HepG2 (cell line): Measurements from ENCODE around the gene ARFGAP1. TPM values are rescaled to one million over a fixed set of nuclear protein-coding genes. Genes with fewer than 3 reads are reported as not detected.

Experiments
- AKAP8 ChIP-seq: sonication (generic); formaldehyde crosslinking; IDR thresholded peaks from 2 replicates; pipeline ENCODE4 v1.5.1; 2020; ENCODE audit warnings: mild to moderate bottlenecking, missing genetic modification reagents
- DRAP1 ChIP-seq: IDR thresholded peaks from 2 replicates; pipeline ENCODE4 v1.6.1; 2016; ENCODE audit warnings: missing genetic modification reagents, missing compliant biosample characterization
- FOXA3 ChIP-seq: IDR thresholded peaks from 2 replicates; pipeline ENCODE4 v1.6.1; 2016; ENCODE audit warnings: missing genetic modification reagents, missing compliant biosample characterization
- HES4 ChIP-seq: sonication (generic); formaldehyde crosslinking; IDR thresholded peaks from 2 replicates; pipeline ENCODE4 v1.9.0; 2021; ENCODE audit warnings: mild to moderate bottlenecking, missing genetic modification reagents, borderline replicate concordance
- HNF4G ChIP-seq, 2 experiments: sonication (generic) in 1 of 2; formaldehyde crosslinking in 1 of 2; IDR thresholded peaks; 2 replicates each; pipeline versions ENCODE4 v1.4.0 to v1.6.1; 2011 to 2020; ENCODE audit warnings: borderline replicate concordance in 2 of 2, low read depth in 2 of 2, mild to moderate bottlenecking in 2 of 2, low read length in 1 of 2, missing genetic modification reagents in 1 of 2, moderate library complexity in 1 of 2
- HOXA7 ChIP-seq: sonication (generic); formaldehyde crosslinking; IDR thresholded peaks from 2 replicates; pipeline ENCODE4 v1.8.1; 2022; ENCODE audit warnings: mild to moderate bottlenecking, missing genetic modification reagents, moderate library complexity
- KLF15 ChIP-seq: sonication (generic); formaldehyde crosslinking; IDR thresholded peaks from 2 replicates; pipeline ENCODE4 v1.8.1; 2023; ENCODE audit warnings: borderline replicate concordance, mild to moderate bottlenecking, inconsistent platforms, missing genetic modification reagents, mixed read lengths
- NFIB ChIP-seq: sonication (generic); formaldehyde crosslinking; IDR thresholded peaks from 2 replicates; pipeline ENCODE4 v1.9.0; 2021; ENCODE audit warnings: missing genetic modification reagents, mild to moderate bottlenecking, borderline replicate concordance
- PHF5A ChIP-seq: IDR thresholded peaks from one replicate; pipeline ENCODE4 v1.6.1; 2018; ENCODE audit warnings: low read depth, missing genetic modification reagents; ENCODE audit not compliant: unreplicated experiment
- RFX5 ChIP-seq: IDR thresholded peaks from 2 replicates; pipeline ENCODE4 v1.6.1; 2011; ENCODE audit warnings: low read depth, low read length, improper control_type of control experiment
- SNRNP70 ChIP-seq: fragments of 200-400 bp; formaldehyde crosslinking; IDR thresholded peaks from 2 replicates; pipeline ENCODE4 v1.6.1; 2017; ENCODE audit warnings: mild to moderate bottlenecking, low read depth, low read length, moderate library complexity
- TCF7 ChIP-seq: sonication (generic); IDR thresholded peaks from 2 replicates; pipeline ENCODE4 v1.6.1; 2016; ENCODE audit warnings: antibody characterized with exemption, low read depth
- UBTF ChIP-seq: sonication (generic); formaldehyde crosslinking; IDR thresholded peaks from 2 replicates; pipeline ENCODE4 v1.4.0; 2020; ENCODE audit warnings: mild to moderate bottlenecking, missing genetic modification reagents
- ZBTB1 ChIP-seq: sonication (generic); formaldehyde crosslinking; IDR thresholded peaks from 2 replicates; pipeline ENCODE4 v1.4.0; 2020; ENCODE audit warnings: missing genetic modification reagents, borderline replicate concordance
- ZNF256 ChIP-seq: sonication (generic); formaldehyde crosslinking; conservative IDR thresholded peaks from 2 replicates; pipeline ENCODE4 v1.4.0; 2020; ENCODE audit warnings: missing genetic modification reagents
- ZNF484 ChIP-seq: sonication (generic); formaldehyde crosslinking; IDR thresholded peaks from 2 replicates; pipeline ENCODE4 v1.5.1; 2020; ENCODE audit warnings: mild to moderate bottlenecking, low read depth, missing genetic modification reagents, borderline replicate concordance
- ZNF839 ChIP-seq: sonication (generic); formaldehyde crosslinking; IDR thresholded peaks from 2 replicates; pipeline ENCODE4 v1.4.0; 2020; ENCODE audit warnings: missing genetic modification reagents, mild to moderate bottlenecking, borderline replicate concordance
- ZNF850 ChIP-seq: sonication (generic); formaldehyde crosslinking; conservative IDR thresholded peaks from 2 replicates; pipeline ENCODE4 v1.9.0; 2021; ENCODE audit warnings: mild to moderate bottlenecking, missing genetic modification reagents
- polyA plus RNA-seq, 8 experiments: library from polyadenylated mRNA; depleted of rRNA in 3 of 8; stranded (reverse) in 7 of 8; unstranded in 1 of 8; fragments of >200 nt; fragmentation: Illumina TruSeq in 4 of 8; extraction: Trizol in 4 of 8; gene quantifications; 2 replicates each; pipeline versions ENCODE4 v1.2.1 to v1.2.3, GENCODE V29; 2011 to 2016; ENCODE audit warnings: low read depth in 4 of 8, missing spikeins in 1 of 8, mixed read lengths in 1 of 8; ENCODE audit not compliant: insufficient read depth in 1 of 8
- total RNA-seq, 5 experiments: library from RNA; depleted of rRNA; stranded (reverse); fragments of >200 nt; fragmentation: Illumina TruSeq; extraction: Trizol; gene quantifications; 2 replicates each; pipeline ENCODE4 v1.2.3, GENCODE V29; 2016; ENCODE audit warnings: low read depth in 1 of 5
- TF ChIP-seq, protein P1 (sequence below): sonication (generic); formaldehyde crosslinking; IDR thresholded peaks from 2 replicates; pipeline ENCODE4 v1.5.1; 2020; ENCODE audit warnings: mild to moderate bottlenecking, missing genetic modification reagents, moderate library complexity
- TF ChIP-seq, protein P2 (sequence below): sonication (generic); formaldehyde crosslinking; IDR thresholded peaks from 2 replicates; pipeline ENCODE4 v1.8.0; 2022; ENCODE audit warnings: low read depth, missing genetic modification reagents

Gene ARFGAP1
- total and polyA plus RNA-seq, 2 of the 13 experiments (the other 11 are each of a cell fraction or from before 2014, with no cell fraction given): 132 TPM

DNA sequence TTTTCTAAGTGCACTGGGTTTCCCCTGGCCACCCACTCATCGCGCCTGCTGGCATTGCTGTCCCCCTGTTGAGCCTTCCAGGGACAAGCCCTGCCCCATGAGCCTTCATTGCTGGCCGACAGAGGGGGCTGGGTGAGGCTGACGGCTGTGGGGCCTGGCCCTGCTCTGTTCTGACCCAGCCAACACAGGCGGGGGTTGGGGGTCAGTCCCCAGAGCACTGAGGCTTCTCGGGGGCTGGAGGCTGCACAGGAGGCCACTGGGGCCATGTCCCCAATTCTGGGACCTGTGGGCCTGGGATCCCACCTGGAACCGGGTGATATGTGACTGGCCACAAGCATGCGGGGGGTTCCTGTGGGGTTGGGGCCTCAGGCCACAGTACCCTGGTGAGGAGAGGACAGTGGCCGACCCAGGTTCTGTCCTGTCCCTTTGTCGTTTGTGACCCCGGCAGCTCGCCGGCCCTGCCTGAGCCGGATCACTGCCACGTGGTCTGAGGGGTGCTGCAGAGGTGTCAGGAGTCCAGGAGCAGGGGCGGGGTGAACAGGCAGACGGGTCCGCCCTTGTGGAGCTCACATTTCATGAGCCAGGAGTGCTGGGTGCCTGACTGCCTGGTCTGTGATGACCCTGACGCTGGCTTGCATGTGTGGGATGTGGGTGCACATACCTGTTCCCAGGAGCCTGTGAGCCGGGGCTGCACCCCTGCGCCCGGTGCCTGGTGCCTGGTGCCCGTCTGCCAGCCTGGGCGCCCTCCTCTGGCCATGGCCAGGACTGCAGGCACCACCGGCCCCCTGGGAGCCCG lies 18.3 kb downstream of the ARFGAP1 start (continued):
- TF ChIP-seq, protein P1, sequence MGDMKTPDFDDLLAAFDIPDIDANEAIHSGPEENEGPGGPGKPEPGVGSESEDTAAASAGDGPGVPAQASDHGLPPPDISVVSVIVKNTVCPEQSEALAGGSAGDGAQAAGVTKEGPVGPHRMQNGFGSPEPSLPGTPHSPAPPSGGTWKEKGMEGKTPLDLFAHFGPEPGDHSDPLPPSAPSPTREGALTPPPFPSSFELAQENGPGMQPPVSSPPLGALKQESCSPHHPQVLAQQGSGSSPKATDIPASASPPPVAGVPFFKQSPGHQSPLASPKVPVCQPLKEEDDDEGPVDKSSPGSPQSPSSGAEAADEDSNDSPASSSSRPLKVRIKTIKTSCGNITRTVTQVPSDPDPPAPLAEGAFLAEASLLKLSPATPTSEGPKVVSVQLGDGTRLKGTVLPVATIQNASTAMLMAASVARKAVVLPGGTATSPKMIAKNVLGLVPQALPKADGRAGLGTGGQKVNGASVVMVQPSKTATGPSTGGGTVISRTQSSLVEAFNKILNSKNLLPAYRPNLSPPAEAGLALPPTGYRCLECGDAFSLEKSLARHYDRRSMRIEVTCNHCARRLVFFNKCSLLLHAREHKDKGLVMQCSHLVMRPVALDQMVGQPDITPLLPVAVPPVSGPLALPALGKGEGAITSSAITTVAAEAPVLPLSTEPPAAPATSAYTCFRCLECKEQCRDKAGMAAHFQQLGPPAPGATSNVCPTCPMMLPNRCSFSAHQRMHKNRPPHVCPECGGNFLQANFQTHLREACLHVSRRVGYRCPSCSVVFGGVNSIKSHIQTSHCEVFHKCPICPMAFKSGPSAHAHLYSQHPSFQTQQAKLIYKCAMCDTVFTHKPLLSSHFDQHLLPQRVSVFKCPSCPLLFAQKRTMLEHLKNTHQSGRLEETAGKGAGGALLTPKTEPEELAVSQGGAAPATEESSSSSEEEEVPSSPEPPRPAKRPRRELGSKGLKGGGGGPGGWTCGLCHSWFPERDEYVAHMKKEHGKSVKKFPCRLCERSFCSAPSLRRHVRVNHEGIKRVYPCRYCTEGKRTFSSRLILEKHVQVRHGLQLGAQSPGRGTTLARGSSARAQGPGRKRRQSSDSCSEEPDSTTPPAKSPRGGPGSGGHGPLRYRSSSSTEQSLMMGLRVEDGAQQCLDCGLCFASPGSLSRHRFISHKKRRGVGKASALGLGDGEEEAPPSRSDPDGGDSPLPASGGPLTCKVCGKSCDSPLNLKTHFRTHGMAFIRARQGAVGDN: peak; percentile 88
- TF ChIP-seq SNRNP70 (no peak), HES4 (peak; percentile 57; the same call in 1 of the 2 replicates), KLF15 (peak; percentile 66; the same call in 1 of the 2 replicates), ZNF839 (CRISPR knock-in tag) (peak; percentile 87), TCF7 (no peak), HNF4G (IDR thresholded peaks at IDR 0.05; ENCODE audit: borderline replicate concordance, low read depth, low read length) (no peak), HNF4G (CRISPR knock-in tag; IDR thresholded peaks at IDR 0.05; ENCODE audit: borderline replicate concordance, low read depth) (0 out of 2 replicates have a peak, but pooled peaks have one; percentile 49), RFX5 (no peak), NFIB (CRISPR knock-in tag) (no peak), ZNF484 (CRISPR knock-in tag) (no peak), HOXA7 (CRISPR knock-in tag) (0 out of 2 replicates have a peak, but pooled peaks have one; percentile 55), ZBTB1 (CRISPR knock-in tag) (no peak), ZNF850 (CRISPR knock-in tag) (no peak), UBTF (CRISPR knock-in tag) (peak; percentile 40), PHF5A (CRISPR knock-in tag) (peak; percentile 15), AKAP8 (CRISPR knock-in tag) (no peak; the same call in 1 of the 2 replicates), FOXA3 (no peak; the same call in 1 of the 2 replicates), DRAP1 (no peak), ZNF256 (peak; percentile 80; the same call in 1 of the 2 replicates)
- TF ChIP-seq, protein P2, sequence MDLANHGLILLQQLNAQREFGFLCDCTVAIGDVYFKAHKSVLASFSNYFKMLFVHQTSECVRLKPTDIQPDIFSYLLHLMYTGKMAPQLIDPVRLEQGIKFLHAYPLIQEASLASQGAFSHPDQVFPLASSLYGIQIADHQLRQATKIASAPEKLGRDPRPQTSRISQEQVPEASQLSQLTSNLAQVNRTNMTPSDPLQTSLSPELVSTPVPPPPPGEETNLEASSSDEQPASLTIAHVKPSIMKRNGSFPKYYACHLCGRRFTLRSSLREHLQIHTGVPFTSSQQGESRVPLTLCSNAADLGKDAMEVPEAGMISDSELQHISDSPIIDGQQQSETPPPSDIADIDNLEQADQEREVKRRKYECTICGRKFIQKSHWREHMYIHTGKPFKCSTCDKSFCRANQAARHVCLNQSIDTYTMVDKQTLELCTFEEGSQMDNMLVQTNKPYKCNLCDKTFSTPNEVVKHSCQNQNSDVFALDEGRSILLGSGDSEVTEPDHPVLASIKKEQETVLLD (CRISPR knock-in tag): no peak
